Lung (tissue), 12 donors: ENCODE data around the gene MBTPS2. TPM values are rescaled to one million over a fixed set of nuclear protein-coding genes. Genes with fewer than 3 reads are reported as not detected.

Experiments
- ATAC-seq: fragments of 200-7000 bp; cut with Tn5 transposase; one replicate; pipeline ENCODE4 v1.9.1; 2020; ENCODE audit warnings: moderate number of reproducible peaks; ENCODE audit not compliant: insufficient read depth, low FRiP score
- DNase-seq, 3 donors: peaks; one replicate each; pipeline ENCODE4 v3.0.0-alpha.2; 2013 to 2017
- H3K27ac ChIP-seq, 2 donors: one replicate each; pipeline ENCODE4 v1.5.1; 2013; ENCODE audit warnings: mild to moderate bottlenecking in 2 of 2, moderate library complexity in 2 of 2, control low read depth in 1 of 2, inconsistent platforms in 1 of 2, low read depth in 1 of 2, low read length in 1 of 2
- H3K27me3 ChIP-seq, 3 donors: one replicate each; pipeline ENCODE4 v1.5.1; 2013; ENCODE audit warnings: low read length in 2 of 3; ENCODE audit not compliant: control insufficient read depth in 3 of 3, insufficient read depth in 3 of 3
- H3K36me3 ChIP-seq, 4 donors: one replicate each; pipeline ENCODE4 v1.5.1; 2013; ENCODE audit warnings: low read length in 4 of 4, mild to moderate bottlenecking in 1 of 4, moderate library complexity in 1 of 4; ENCODE audit not compliant: control insufficient read depth in 4 of 4, insufficient read depth in 4 of 4
- H3K4me1 ChIP-seq, 5 donors: one replicate each; pipeline ENCODE4 v1.5.1; 2013; ENCODE audit warnings: low read length in 5 of 5, mild to moderate bottlenecking in 2 of 5, moderate library complexity in 1 of 5; ENCODE audit not compliant: control insufficient read depth in 5 of 5, insufficient read depth in 5 of 5
- H3K4me3 ChIP-seq: one replicate; pipeline ENCODE4 v1.5.1; 2013; ENCODE audit warnings: mild to moderate bottlenecking, control low read depth, moderate library complexity
- H3K9ac ChIP-seq, 2 donors: one replicate each; pipeline ENCODE4 v1.5.1; 2013; ENCODE audit warnings: low read length in 2 of 2, control low read depth in 1 of 2; ENCODE audit not compliant: insufficient read depth in 1 of 2
- H3K9me3 ChIP-seq, 4 donors: one replicate each; pipeline ENCODE4 v1.5.1; 2013; ENCODE audit warnings: low read length in 3 of 4, mild to moderate bottlenecking in 1 of 4, moderate library complexity in 1 of 4; ENCODE audit not compliant: control insufficient read depth in 4 of 4, insufficient read depth in 3 of 4
- CTCF ChIP-seq: IDR thresholded peaks from 2 replicates; pipeline ENCODE4 v1.5.1; 2012; ENCODE audit warnings: mild to moderate bottlenecking; ENCODE audit errors: control extremely low read depth, extremely low read depth
- WGBS, 2 donors: extraction: QIAGEN DNeasy Blood & Tissue Kit; methylation state at CpG; one replicate each; pipeline ENCODE4 v1.1.7; 2013; 5-methylcytosine and 5-hydroxymethylcytosine counted together
- polyA plus RNA-seq, 2 donors: library from polyadenylated mRNA; stranded (reverse); fragments of 200-250 nt; gene quantifications; one replicate each; pipeline ENCODE4 v1.2.1, GENCODE V29; 2013
- total RNA-seq, 2 donors: library from RNA; depleted of rRNA in 1 of 2; stranded (reverse); fragments of >200 nt in 1 of 2; gene quantifications; one replicate each; pipeline ENCODE4 v1.2.1, GENCODE V29; 2014 to 2021
- donor health status: control.
- donor health status: control.
- donor health status: Bipolar disorder and iron deficiency.
- donor health status: healthy.
- donor health status: DM: yes; HTN: yes; CAD: no.

Gene MBTPS2
- total and polyA plus RNA-seq, 4 donors, result 2.0 to 21.7 (median 10.4) TPM

- peaks cover 0 to 10% (median 0%) of the 10 kb centered on the region in 4 donors for H3K36me3 ChIP-seq
- peaks cover 0 to 5% (median 0%) of the 10 kb centered on the region in 3 donors for H3K27me3 ChIP-seq
- peaks cover 0 to 3% (median 0%) of the 10 kb centered on the region in 4 donors for H3K9me3 ChIP-seq
- H3K4me3 ChIP-seq, result no peak overlapping the region
- no peak overlapping the region for H3K27ac ChIP-seq
- peak in 2 of 3 donors; percentile 24 to 27 for DNase-seq
- WGBS, 2 donors, result 62 to 78% methylated on average over 5 of the region's 5 CpGs
- TF ChIP-seq CTCF, result no peak
- ATAC-seq, result no peak
- H3K4me1 ChIP-seq, result peaks cover 0 to 10% (median 2%) of the 10 kb centered on the region in 5 donors
- H3K9ac ChIP-seq, result no peak overlapping the region
Observed at GRCh38 chrX:21843179-21843578, 3.8 kb downstream of the MBTPS2 start.

- Histone ChIP-seq H3K36me3 (peaks cover 0 to 10% (median 0%) of the 10 kb centered on the region in 4 donors), H3K4me1 (peaks cover 0 to 10% (median 2%) of the 10 kb centered on the region in 5 donors), H3K27ac (no peak overlapping the region), H3K9ac (no peak overlapping the region), H3K4me3 (no peak overlapping the region), H3K9me3 (no peaks in the 10 kb centered on the region), H3K27me3 (peaks cover 0 to 5% (median 0%) of the 10 kb centered on the region in 3 donors)
- TF ChIP-seq CTCF, result no peak
- WGBS, 2 donors, result 86 to 87% methylated on average over 6 of the region's 6 CpGs
- ATAC-seq (no peak), DNase-seq (no peak)
Observed at GRCh38 chrX:21845096-21845495, 5.7 kb downstream of the MBTPS2 start.

GRCh38 chrX:21847342-21847741 lies 7.9 kb downstream of the MBTPS2 start:
- TF ChIP-seq CTCF, result no peak
- Histone ChIP-seq H3K36me3 (peaks cover 0 to 10% (median 3%) of the 10 kb centered on the region in 4 donors), H3K4me3 (no peak overlapping the region), H3K27ac (no peak overlapping the region), H3K9ac (no peak overlapping the region), H3K27me3 (peaks cover 0 to 3% (median 2%) of the 10 kb centered on the region in 3 donors), H3K4me1 (peaks cover 0 to 8% (median 0%) of the 10 kb centered on the region in 5 donors), H3K9me3 (no peaks in the 10 kb centered on the region)
- ATAC-seq (no peak), DNase-seq (no peak)
- 87 to 100% methylated on average over 1 of the region's 1 CpG for WGBS, 2 donors

GRCh38 chrX:21853578-21853977 lies 14.2 kb downstream of the MBTPS2 start:
- peaks cover 0 to 3% (median 3%) of the 10 kb centered on the region in 3 donors for H3K27me3 ChIP-seq
- H3K27ac ChIP-seq, result no peak overlapping the region
- no peak overlapping the region for H3K4me3 ChIP-seq
- no peak overlapping the region for H3K9ac ChIP-seq
- ATAC-seq (no peak), DNase-seq (no peak)
- no peaks in the 10 kb centered on the region for H3K4me1 ChIP-seq
- no peak for TF ChIP-seq CTCF
- H3K36me3 ChIP-seq, result peaks cover 0 to 11% (median 4%) of the 10 kb centered on the region in 4 donors
- no peaks in the 10 kb centered on the region for H3K9me3 ChIP-seq
